22Rv1 (cell line): ENCODE results near the gene UACA.

ENCODE experiments used
- H3K27ac ChIP-seq: fragments of 450-650 bp; 2 replicates; pipeline ENCODE4 v1.5.1; 2017
- ZFX ChIP-seq: fragments of 450-650 bp; IDR thresholded peaks from 2 replicates; pipeline ENCODE4 v1.6.1; 2017; ENCODE audit warnings: antibody characterized with exemption, borderline replicate concordance
- TF ChIP-seq, protein P1 (sequence below): fragments of 450-650 bp; IDR thresholded peaks from 2 replicates; pipeline ENCODE4 v1.5.1; 2017; ENCODE audit warnings: mild to moderate bottlenecking

The UACA gene

DNA sequence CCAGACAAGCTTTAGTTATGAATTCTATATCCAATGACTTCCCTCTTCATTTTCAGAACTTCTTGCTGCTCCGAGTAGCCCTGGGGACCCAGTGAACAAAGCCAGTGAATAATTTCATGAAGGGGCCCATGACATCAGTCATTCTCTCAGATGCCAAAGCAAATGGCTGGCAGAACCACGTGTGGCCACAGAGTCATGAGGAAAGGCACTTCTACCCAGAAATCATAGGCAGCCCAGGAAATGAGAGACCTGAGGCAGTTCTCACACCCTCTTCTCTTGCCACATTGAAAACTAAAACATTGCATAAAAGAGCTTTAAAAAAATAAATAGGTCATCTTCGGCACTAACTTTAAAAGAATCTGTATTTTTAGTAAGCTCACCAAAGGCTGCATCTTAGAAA lies 4.3 kb upstream of the UACA start:
- H3K27ac ChIP-seq = no peak overlapping the region
- TF ChIP-seq, protein P1, sequence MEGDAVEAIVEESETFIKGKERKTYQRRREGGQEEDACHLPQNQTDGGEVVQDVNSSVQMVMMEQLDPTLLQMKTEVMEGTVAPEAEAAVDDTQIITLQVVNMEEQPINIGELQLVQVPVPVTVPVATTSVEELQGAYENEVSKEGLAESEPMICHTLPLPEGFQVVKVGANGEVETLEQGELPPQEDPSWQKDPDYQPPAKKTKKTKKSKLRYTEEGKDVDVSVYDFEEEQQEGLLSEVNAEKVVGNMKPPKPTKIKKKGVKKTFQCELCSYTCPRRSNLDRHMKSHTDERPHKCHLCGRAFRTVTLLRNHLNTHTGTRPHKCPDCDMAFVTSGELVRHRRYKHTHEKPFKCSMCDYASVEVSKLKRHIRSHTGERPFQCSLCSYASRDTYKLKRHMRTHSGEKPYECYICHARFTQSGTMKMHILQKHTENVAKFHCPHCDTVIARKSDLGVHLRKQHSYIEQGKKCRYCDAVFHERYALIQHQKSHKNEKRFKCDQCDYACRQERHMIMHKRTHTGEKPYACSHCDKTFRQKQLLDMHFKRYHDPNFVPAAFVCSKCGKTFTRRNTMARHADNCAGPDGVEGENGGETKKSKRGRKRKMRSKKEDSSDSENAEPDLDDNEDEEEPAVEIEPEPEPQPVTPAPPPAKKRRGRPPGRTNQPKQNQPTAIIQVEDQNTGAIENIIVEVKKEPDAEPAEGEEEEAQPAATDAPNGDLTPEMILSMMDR = no peak
- no peak for TF ChIP-seq ZFX

DNA sequence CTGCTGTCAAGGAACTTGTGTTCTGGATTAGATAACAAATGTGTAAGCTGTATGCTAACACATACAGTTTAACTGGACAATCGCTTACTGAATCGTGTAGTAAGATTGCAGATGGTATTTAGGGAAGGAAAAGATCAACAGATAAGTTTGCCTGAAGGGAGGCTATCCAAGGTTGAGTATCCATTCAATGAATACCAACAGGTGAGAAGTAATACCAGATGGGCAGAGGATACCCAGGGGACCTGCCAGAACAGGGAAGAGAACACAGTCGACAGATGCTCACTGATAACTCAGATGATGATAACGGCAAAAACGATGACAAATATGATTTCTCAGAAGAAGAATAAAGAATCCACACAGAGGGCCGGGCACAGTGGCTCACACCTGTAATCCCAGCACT lies 3.2 kb upstream of the UACA start:
- TF ChIP-seq, protein P1 = no peak
- TF ChIP-seq ZFX = no peak
- H3K27ac ChIP-seq = no peak overlapping the region

DNA sequence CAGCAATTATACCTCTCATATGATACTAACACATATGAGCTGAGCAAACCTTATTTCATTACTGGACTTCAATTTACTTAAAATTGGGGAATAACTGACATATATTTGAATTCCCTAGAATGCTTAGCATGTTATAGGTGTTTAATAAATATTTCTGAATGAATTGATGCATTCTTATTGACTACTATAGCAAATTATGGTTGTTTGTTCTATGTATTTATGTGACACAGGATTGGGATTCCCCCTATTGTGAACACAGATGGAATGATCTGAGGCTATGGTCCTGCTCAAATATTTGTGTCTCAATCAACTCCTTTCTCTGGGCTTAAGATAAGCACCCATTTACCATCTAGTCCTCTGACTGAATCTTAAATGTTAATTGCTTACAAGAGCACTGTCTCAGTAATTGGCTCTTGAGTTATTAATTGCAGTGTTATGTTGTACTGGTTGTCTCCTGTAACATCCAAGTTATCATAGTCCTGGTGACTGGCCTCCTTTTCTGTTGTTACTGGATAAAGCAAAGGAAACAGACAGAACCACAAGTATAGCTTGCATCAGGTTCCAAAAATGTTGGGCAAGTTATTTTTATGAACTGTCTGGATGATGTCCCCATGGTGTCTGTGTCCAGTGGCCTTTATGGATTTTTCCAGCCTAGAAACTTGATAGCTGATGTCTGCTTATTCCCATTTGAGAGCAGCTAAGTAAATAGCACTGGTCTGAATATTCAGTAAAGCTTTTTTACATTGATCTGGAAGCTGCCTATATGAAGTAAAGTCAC lies 2.3 kb upstream of the UACA start:
- TF ChIP-seq, protein P1 = no peak
- TF ChIP-seq ZFX = no peak
- no peak overlapping the region for H3K27ac ChIP-seq

DNA sequence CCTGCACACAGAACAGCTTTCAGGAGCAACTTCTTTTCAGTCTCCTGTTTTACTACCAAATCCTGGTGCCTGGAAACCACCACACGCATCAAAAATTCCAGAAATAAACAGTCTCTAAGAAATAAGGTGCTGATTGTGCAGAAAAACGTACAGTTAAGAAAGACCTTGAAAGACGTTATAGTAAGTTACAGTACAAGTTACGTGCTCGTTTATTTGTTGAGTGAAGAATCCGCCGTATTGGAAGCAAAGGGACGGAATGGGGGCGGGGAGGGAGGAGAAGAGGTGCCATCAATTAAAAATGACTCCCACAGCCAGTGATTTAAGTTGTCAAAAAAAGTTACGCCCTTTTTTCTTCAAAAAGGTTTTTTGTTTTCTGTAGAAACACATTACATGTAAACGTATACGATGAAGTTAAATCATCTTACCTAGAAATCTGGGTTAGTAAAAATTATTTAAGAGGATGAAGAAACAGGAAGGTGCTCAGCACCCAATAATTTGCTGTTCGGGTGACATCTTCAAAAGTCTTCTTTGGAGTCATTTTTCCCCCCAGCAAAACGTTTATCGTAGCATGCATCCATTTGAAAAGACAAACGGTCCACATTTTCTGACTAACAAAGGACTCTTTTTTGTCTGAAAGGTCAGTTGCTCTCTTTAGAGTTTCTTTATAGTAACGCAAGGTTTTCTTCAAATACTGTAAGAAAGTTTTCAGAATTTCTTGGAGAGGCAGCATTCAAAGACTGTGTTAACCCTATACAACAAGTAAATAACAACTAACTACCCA lies 782 bp upstream of the UACA start:
- peak overlapping the region; percentile 91 for H3K27ac ChIP-seq

DNA sequence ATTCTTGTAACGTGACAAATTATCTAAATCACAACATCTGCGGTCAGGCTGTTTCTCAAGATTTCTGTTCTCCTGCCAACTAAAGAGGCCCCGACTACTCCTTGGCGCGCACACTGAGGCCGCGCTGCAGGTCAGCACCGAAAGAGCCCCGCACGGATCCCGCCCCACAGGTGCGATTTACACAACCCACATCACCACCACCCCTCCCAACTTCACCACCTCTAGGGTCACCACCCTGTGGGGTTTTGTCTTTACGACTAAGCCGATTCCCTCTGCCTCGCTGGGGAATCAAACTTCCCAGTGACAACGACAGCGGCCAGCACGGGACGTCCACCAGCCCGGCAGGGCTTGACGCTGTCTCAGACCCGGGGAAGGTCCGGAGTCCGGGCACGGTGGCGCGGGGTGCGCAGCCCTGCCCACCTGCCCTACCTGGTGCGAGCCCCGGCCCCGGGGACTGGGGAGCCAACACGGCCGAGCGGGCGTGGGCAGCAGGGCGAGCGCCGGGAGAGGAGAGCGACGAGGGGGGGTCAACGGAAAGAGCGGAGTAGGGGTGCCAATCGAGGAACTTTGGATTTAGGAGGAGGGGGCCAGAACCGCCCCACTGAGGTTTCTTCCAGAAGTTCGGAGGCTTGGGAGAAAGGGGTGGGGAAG lies 764 bp downstream of the UACA start:
- TF ChIP-seq, protein P1 = no peak
- no peak for TF ChIP-seq ZFX
- peak overlapping the region; percentile 91 for H3K27ac ChIP-seq

More for the DNA sequence above, 782 bp upstream of the UACA start:
- no peak for TF ChIP-seq ZFX
- TF ChIP-seq, protein P1 = no peak

DNA sequence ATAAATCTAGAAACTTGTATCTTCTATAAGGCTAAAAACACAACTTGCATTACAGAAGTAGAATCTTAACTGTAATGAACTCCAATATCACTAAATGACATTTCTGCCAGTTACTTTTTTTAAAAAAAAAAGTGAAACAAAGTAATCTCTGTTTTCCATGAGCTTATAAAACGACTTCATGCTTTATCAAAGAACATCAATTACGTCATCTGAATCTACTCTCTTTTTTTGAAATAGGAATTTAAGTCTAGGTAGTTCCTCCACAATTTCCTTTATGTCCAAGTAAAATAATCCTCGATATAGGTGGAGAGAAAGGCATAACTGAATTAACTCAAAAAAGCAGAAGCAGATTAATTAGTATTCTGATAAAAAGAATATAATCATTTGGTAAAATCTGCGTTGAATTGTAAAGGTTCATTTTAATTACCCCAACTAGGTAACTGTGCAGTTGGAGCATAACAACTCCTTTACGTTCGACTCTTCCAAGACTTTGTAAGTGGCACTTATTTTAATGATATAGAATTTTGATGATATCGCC lies 1.4 kb downstream of the UACA start:
- TF ChIP-seq ZFX = no peak
- TF ChIP-seq, protein P1 = no peak
- peak overlapping the region; percentile 91 for H3K27ac ChIP-seq
